SK-N-SH (cell line): ENCODE data around the gene CDK6. TPM values are rescaled to one million over a fixed set of nuclear protein-coding genes. Genes with fewer than 3 reads are reported as not detected.

ENCODE experiments used
- CTCF ChIA-PET: fragments of 300-600, 350-600 bp; formaldehyde crosslinking; extraction: SDS; loops from one replicate; lab custom pipeline; 2021; lab: Yijun Ruan, JAX
- POLR2A ChIA-PET: fragments of 350-600 bp; sonication (Branson Sonifier 250); formaldehyde crosslinking; extraction: SDS; loops from one replicate; lab custom pipeline; 2020; ENCODE audit warnings: antibody characterized with exemption, inconsistent platforms; lab: Yijun Ruan, JAX
- DNase-seq: peaks from one replicate; pipeline ENCODE4 v3.0.0; 2012
- H2AFZ ChIP-seq: fragments of 200-600 bp; sonication (generic); 2 replicates; pipeline ENCODE4 v1.8.1; 2016; ENCODE audit warnings: antibody characterized with exemption, mild to moderate bottlenecking, low read depth
- H3F3A ChIP-seq: fragments of 200-600 bp; sonication (generic); replicated peaks from 2 replicates; pipeline ENCODE3; 2016; ENCODE audit warnings: antibody characterized with exemption, mild to moderate bottlenecking; ENCODE audit not compliant: insufficient read depth
- H3K27ac ChIP-seq, 2 experiments: fragments of 200-500 bp in 1 of 2; fragments of 200-600 bp in 1 of 2; sonication (Bioruptor generic) in 1 of 2; sonication (generic), shearing (Covaris generic) in 1 of 2; 2 replicates each; pipeline versions ENCODE4 v1.5.1 to v1.6.1; 2014 to 2016; ENCODE audit warnings: low read depth in 2 of 2, inconsistent platforms in 1 of 2, low read length in 1 of 2, mild to moderate bottlenecking in 1 of 2, mixed read lengths in 1 of 2
- H3K27me3 ChIP-seq: fragments of 200-600 bp; sonication (generic), shearing (Covaris generic); 2 replicates; pipeline ENCODE4 v1.6.1; 2016; ENCODE audit warnings: mixed run types; ENCODE audit not compliant: insufficient read depth
- H3K36me3 ChIP-seq, 2 experiments: fragments of 200-500 bp in 1 of 2; fragments of 200-600 bp in 1 of 2; sonication (Bioruptor generic) in 1 of 2; sonication (generic) in 1 of 2; replicated peaks in 1 of 2; 2 replicates each; pipeline versions ENCODE3 to v1.5.1; 2014 to 2016; ENCODE audit warnings: low read length in 1 of 2, mild to moderate bottlenecking in 1 of 2; ENCODE audit not compliant: insufficient read depth in 2 of 2, control insufficient read depth in 1 of 2
- H3K4me1 ChIP-seq, 2 experiments: fragments of 200-500 bp in 1 of 2; fragments of 200-600 bp in 1 of 2; sonication (Bioruptor generic) in 1 of 2; sonication (generic), shearing (Covaris generic) in 1 of 2; 2 replicates each; pipeline versions ENCODE4 v1.5.1 to v1.6.1; 2014 to 2016; ENCODE audit warnings: low read depth in 1 of 2, low read length in 1 of 2, mixed run types in 1 of 2; ENCODE audit not compliant: insufficient read depth in 2 of 2, control insufficient read depth in 1 of 2
- H3K4me2 ChIP-seq: fragments of 200-600 bp; sonication (generic), shearing (Covaris generic); 2 replicates; pipeline ENCODE4 v1.6.1; 2017; ENCODE audit warnings: mixed run types
- H3K4me3 ChIP-seq, 2 experiments: fragments of 200-500 bp in 1 of 2; fragments of 200-600 bp in 1 of 2; sonication (Bioruptor generic) in 1 of 2; sonication (generic), shearing (Covaris generic) in 1 of 2; 2 replicates each; pipeline versions ENCODE4 v1.5.1 to v1.8.1; 2014 to 2016; ENCODE audit warnings: low read depth in 2 of 2, inconsistent platforms in 1 of 2, low read length in 1 of 2, mild to moderate bottlenecking in 1 of 2, mixed read lengths in 1 of 2, moderate library complexity in 1 of 2
- H3K79me2 ChIP-seq: fragments of 200-600 bp; sonication (generic); 2 replicates; pipeline ENCODE4 v1.8.1; 2017; ENCODE audit warnings: mild to moderate bottlenecking; ENCODE audit not compliant: insufficient read depth
- H3K9ac ChIP-seq: fragments of 200-600 bp; sonication (generic); 2 replicates; pipeline ENCODE4 v1.6.1; 2017; ENCODE audit warnings: mixed run types
- H3K9me2 ChIP-seq: fragments of 200-600 bp; sonication (generic); 2 replicates; pipeline ENCODE4 v1.6.1; 2017; ENCODE audit warnings: mixed run types
- H3K9me3 ChIP-seq: fragments of 200-600 bp; sonication (generic); 2 replicates; pipeline ENCODE4 v1.6.1; 2017; ENCODE audit warnings: mixed run types, mild to moderate bottlenecking, moderate library complexity
- H4K20me1 ChIP-seq: fragments of 200-600 bp; sonication (generic); 2 replicates; pipeline ENCODE4 v1.6.1; 2017; ENCODE audit warnings: mild to moderate bottlenecking, mixed run types; ENCODE audit not compliant: insufficient read depth
- CHD2 ChIP-seq: fragments of 150-350 bp; IDR thresholded peaks from 2 replicates; pipeline ENCODE4 v1.6.1; 2018; ENCODE audit warnings: low read length; ENCODE audit not compliant: partially characterized antibody
- CTCF ChIP-seq: fragments of 200-600 bp; sonication (generic); IDR thresholded peaks from 2 replicates; pipeline ENCODE4 v1.6.1; 2017; ENCODE audit warnings: antibody characterized with exemption, mild to moderate bottlenecking, moderate library complexity
- EP300 ChIP-seq, 2 experiments: IDR thresholded peaks; 2 replicates each; pipeline versions ENCODE4 v1.4.0 to v1.6.1; 2012; ENCODE audit warnings: borderline replicate concordance in 1 of 2, low read depth in 1 of 2, low read length in 1 of 2
- EZH2phosphoT487 ChIP-seq: fragments of 200-600 bp; sonication (generic); IDR thresholded peaks from 2 replicates; pipeline ENCODE4 v1.6.1; 2017; ENCODE audit warnings: low read depth, mixed run types, mild to moderate bottlenecking, antibody characterized with exemption, moderate library complexity, borderline replicate concordance
- FOSL2 ChIP-seq: IDR thresholded peaks from 2 replicates; pipeline ENCODE4 v1.4.0; 2012; ENCODE audit warnings: low read depth, mild to moderate bottlenecking, moderate library complexity, borderline replicate concordance
- FOXJ3 ChIP-seq: sonication (generic); formaldehyde crosslinking; IDR thresholded peaks from 2 replicates; pipeline ENCODE4 v1.5.1; 2020; ENCODE audit warnings: mild to moderate bottlenecking, missing genetic modification reagents
- FOXM1 ChIP-seq: IDR thresholded peaks from 2 replicates; pipeline ENCODE4 v1.4.0; 2012; ENCODE audit warnings: low read depth, mild to moderate bottlenecking
- IRF3 ChIP-seq: fragments of 150-350 bp; IDR thresholded peaks from 2 replicates; pipeline ENCODE4 v1.6.1; 2016; ENCODE audit warnings: mild to moderate bottlenecking, low read depth, low read length
- JUND ChIP-seq: IDR thresholded peaks from 2 replicates; pipeline ENCODE4 v1.4.0; 2012
- MEF2A ChIP-seq: IDR thresholded peaks from 2 replicates; pipeline ENCODE4 v1.4.0; 2012; ENCODE audit warnings: low read depth, borderline replicate concordance
- MXI1 ChIP-seq: IDR thresholded peaks from 2 replicates; pipeline ENCODE4 v1.6.1; 2012; ENCODE audit warnings: mild to moderate bottlenecking, low read depth, low read length, improper control_type of control experiment
- PBX3 ChIP-seq: IDR thresholded peaks from 2 replicates; pipeline ENCODE4; 2012
- POLR2AphosphoS5 ChIP-seq: IDR thresholded peaks from 2 replicates; pipeline ENCODE4 v1.6.1; 2012; ENCODE audit warnings: low read depth, low read length
- RAD21 ChIP-seq: IDR thresholded peaks from 2 replicates; pipeline ENCODE4 v1.6.1; 2012; ENCODE audit warnings: mild to moderate bottlenecking, low read length
- RCOR1 ChIP-seq: fragments of 150-350 bp; IDR thresholded peaks from 2 replicates; pipeline ENCODE4 v1.6.1; 2017; ENCODE audit warnings: antibody characterized with exemption, low read length
- REST ChIP-seq: IDR thresholded peaks from 2 replicates; pipeline ENCODE4 v1.6.1; 2012; ENCODE audit warnings: mild to moderate bottlenecking, low read depth, low read length, moderate library complexity
- SIN3A ChIP-seq: IDR thresholded peaks from 2 replicates; pipeline ENCODE4 v1.6.1; 2012; ENCODE audit warnings: low read depth, mild to moderate bottlenecking, low read length, moderate library complexity, borderline replicate concordance
- SMC3 ChIP-seq: IDR thresholded peaks from 2 replicates; pipeline ENCODE4 v1.6.1; 2012; ENCODE audit warnings: low read depth, low read length, improper control_type of control experiment
- TEAD4 ChIP-seq: IDR thresholded peaks from 2 replicates; pipeline ENCODE4 v1.4.0; 2012; ENCODE audit warnings: mild to moderate bottlenecking, borderline replicate concordance; ENCODE audit not compliant: insufficient read depth
- ZBTB33 ChIP-seq: IDR thresholded peaks from 2 replicates; pipeline ENCODE4 v1.4.0; 2012; ENCODE audit warnings: low read depth, borderline replicate concordance
- WGBS: methylation state at CpG from one replicate; pipeline ENCODE4 v1.1.6; 2017; ENCODE audit warnings: low lambda C conversion rate; 5-methylcytosine and 5-hydroxymethylcytosine counted together
- polyA plus RNA-seq, 3 experiments: library from polyadenylated mRNA; depleted of rRNA; stranded (reverse); fragments of >200 nt; gene quantifications; 2 replicates each; pipeline ENCODE4 v1.2.3, GENCODE V29; 2012

CDK6 gene
- polyA plus RNA-seq, 1 of the 3 experiments (the other 2 are of a cell fraction), result 30.3 TPM

GRCh38 chr7:92631850-92632487 lies 204.4 kb downstream of the CDK6 start:
- Histone ChIP-seq H3K4me3 (no peak overlapping the region; a peak in 1 of 4 replicates), H3K9me3 (no peaks in the 10 kb centered on the region), H3K4me1 (peaks cover 35 to 47% of the 10 kb centered on the region in 2 experiments), H3K9ac (peak overlapping the region; percentile 65; the same call in 1 of the 2 replicates), H3K36me3 (peaks cover 20 to 36% of the 10 kb centered on the region in 2 experiments), H3K4me2 (peak overlapping the region; percentile 77), H3F3A (peaks cover 53% of the 10 kb centered on the region), H3K27me3 (no peaks in the 10 kb centered on the region), H3K79me2 (peaks cover 69% of the 10 kb centered on the region), H4K20me1 (no peaks in the 10 kb centered on the region), H3K9me2 (no peaks in the 10 kb centered on the region)
- POLR2A ChIA-PET, result no interaction called here
- 92% methylated on average over 2 of the region's 2 CpGs for WGBS
- TF ChIP-seq FOXM1, result no peak
- TF ChIP-seq REST, result no peak
- no peak for TF ChIP-seq CHD2
- TF ChIP-seq SIN3A, result no peak
- TF ChIP-seq EP300 (IDR thresholded peaks at IDR 0.05; ENCODE audit: borderline replicate concordance in 1 of 2, low read depth in 1 of 2, low read length in 1 of 2), result no peak
- TF ChIP-seq RAD21, result no peak
- TF ChIP-seq MEF2A, result no peak
- TF ChIP-seq JUND, result no peak
- TF ChIP-seq PBX3, result no peak
- TF ChIP-seq IRF3, result no peak
- TF ChIP-seq SMC3, result no peak
- no peak for TF ChIP-seq FOXJ3
- TF ChIP-seq CTCF, result no peak
- TF ChIP-seq TEAD4, result no peak
- no peak for TF ChIP-seq POLR2AphosphoS5
- TF ChIP-seq ZBTB33, result no peak
- TF ChIP-seq MXI1, result no peak
- no peak for TF ChIP-seq RCOR1
- no peak for TF ChIP-seq EZH2phosphoT487
- TF ChIP-seq FOSL2, result no peak
- TF ChIP-seq, all 33 proteins: peak for 0
- Histone ChIP-seq H2AFZ (no peak overlapping the region), H3K27ac (peak overlapping the region; percentile 93 to 98)
- no peak for DNase-seq
- CTCF ChIA-PET, result interaction anchor here (0.8 to 5.2 kb wide), 4 partner anchors 9 to 201 kb away, joined by 3 to 24 read pairs (median 12); no protein-coding TSS in a partner anchor
